HEK293 (cell line): ENCODE data around the gene FUOM.

Experiments used
- KLF1 ChIP-seq: fragments of 450-650 bp; formaldehyde crosslinking; IDR thresholded peaks from 2 replicates; pipeline ENCODE4 v1.5.1; 2016; ENCODE audit warnings: missing biosample characterization, missing genetic modification characterization
- RBAK ChIP-seq: fragments of 450-650 bp; formaldehyde crosslinking; IDR thresholded peaks from 2 replicates; pipeline ENCODE4 v1.5.1; 2016; ENCODE audit warnings: missing biosample characterization, missing genetic modification characterization
- SP3 ChIP-seq: fragments of 450-650 bp; formaldehyde crosslinking; IDR thresholded peaks from 2 replicates; pipeline ENCODE4 v1.5.1; 2016; ENCODE audit warnings: missing biosample characterization, missing genetic modification characterization
- ZBTB1 ChIP-seq: fragments of 450-650 bp; formaldehyde crosslinking; IDR thresholded peaks from 2 replicates; pipeline ENCODE4 v1.5.1; 2016; ENCODE audit warnings: missing biosample characterization, missing genetic modification characterization
- ZBTB17 ChIP-seq: fragments of 450-650 bp; formaldehyde crosslinking; IDR thresholded peaks from 2 replicates; pipeline ENCODE4 v1.5.1; 2016; ENCODE audit warnings: missing biosample characterization, missing genetic modification characterization
- ZBTB20 ChIP-seq: fragments of 450-650 bp; formaldehyde crosslinking; IDR thresholded peaks from 2 replicates; pipeline ENCODE4 v1.5.1; 2016; ENCODE audit warnings: missing biosample characterization, missing genetic modification characterization
- ZBTB7A ChIP-seq: fragments of 450-650 bp; formaldehyde crosslinking; IDR thresholded peaks from 2 replicates; pipeline ENCODE4 v1.5.1; 2016; ENCODE audit warnings: low read depth, missing biosample characterization, missing genetic modification characterization
- ZEB2 ChIP-seq: fragments of 450-650 bp; formaldehyde crosslinking; IDR thresholded peaks from 2 replicates; pipeline ENCODE4 v1.5.1; 2016; ENCODE audit warnings: missing biosample characterization, missing genetic modification characterization
- ZFHX2 ChIP-seq: fragments of 450-650 bp; formaldehyde crosslinking; conservative IDR thresholded peaks from 2 replicates; pipeline ENCODE4 v1.5.1; 2016; ENCODE audit warnings: missing biosample characterization, missing genetic modification characterization
- ZFP69B ChIP-seq: fragments of 450-650 bp; formaldehyde crosslinking; IDR thresholded peaks from 2 replicates; pipeline ENCODE4 v1.5.1; 2016; ENCODE audit warnings: missing biosample characterization, missing genetic modification characterization
- ZNF121 ChIP-seq: fragments of 450-650 bp; formaldehyde crosslinking; IDR thresholded peaks from 2 replicates; pipeline ENCODE4 v1.5.1; 2016; ENCODE audit warnings: missing biosample characterization, missing genetic modification characterization
- ZNF133 ChIP-seq: fragments of 450-650 bp; formaldehyde crosslinking; IDR thresholded peaks from 2 replicates; pipeline ENCODE4 v1.5.1; 2016; ENCODE audit warnings: missing biosample characterization, missing genetic modification characterization
- ZNF335 ChIP-seq: fragments of 450-650 bp; formaldehyde crosslinking; conservative IDR thresholded peaks from 2 replicates; pipeline ENCODE4 v1.5.1; 2016; ENCODE audit warnings: missing biosample characterization, missing genetic modification characterization
- ZNF366 ChIP-seq: fragments of 450-650 bp; formaldehyde crosslinking; conservative IDR thresholded peaks from 2 replicates; pipeline ENCODE4 v1.5.1; 2016; ENCODE audit warnings: missing biosample characterization, missing genetic modification characterization
- ZNF843 ChIP-seq: fragments of 450-650 bp; formaldehyde crosslinking; IDR thresholded peaks from 2 replicates; pipeline ENCODE4 v1.5.1; 2016; ENCODE audit warnings: missing biosample characterization, missing genetic modification characterization
- TF ChIP-seq, protein P1 (sequence below): fragments of 450-650 bp; formaldehyde crosslinking; IDR thresholded peaks from 2 replicates; pipeline ENCODE4 v1.5.1; 2016; ENCODE audit warnings: missing biosample characterization, missing genetic modification characterization
- TF ChIP-seq, protein P2 (sequence below): fragments of 450-650 bp; formaldehyde crosslinking; IDR thresholded peaks from 2 replicates; pipeline ENCODE4 v1.5.1; 2016; ENCODE audit warnings: missing biosample characterization, missing genetic modification characterization
- TF ChIP-seq, protein P3 (sequence below): fragments of 450-650 bp; formaldehyde crosslinking; IDR thresholded peaks from 2 replicates; pipeline ENCODE4 v1.5.1; 2017; ENCODE audit warnings: missing biosample characterization, missing genetic modification characterization
- TF ChIP-seq, protein P4 (sequence below): fragments of 450-650 bp; formaldehyde crosslinking; optimal IDR thresholded peaks from 2 replicates; pipeline ENCODE3; 2016; ENCODE audit warnings: missing biosample characterization, mild to moderate bottlenecking, missing genetic modification characterization
- TF ChIP-seq, protein P5 (sequence below): fragments of 450-650 bp; formaldehyde crosslinking; IDR thresholded peaks from 2 replicates; pipeline ENCODE4 v1.5.1; 2016; ENCODE audit warnings: missing biosample characterization, missing genetic modification characterization
- TF ChIP-seq, protein P6 (sequence below): fragments of 450-650 bp; formaldehyde crosslinking; IDR thresholded peaks from 2 replicates; pipeline ENCODE4 v1.5.1; 2016; ENCODE audit warnings: missing biosample characterization, missing genetic modification characterization
- TF ChIP-seq, protein P7 (sequence below): fragments of 450-650 bp; formaldehyde crosslinking; IDR thresholded peaks from 2 replicates; pipeline ENCODE4 v1.5.1; 2016; ENCODE audit warnings: missing biosample characterization, missing genetic modification characterization, low read depth
- TF ChIP-seq, protein P8 (sequence below): fragments of 450-650 bp; formaldehyde crosslinking; IDR thresholded peaks from 2 replicates; pipeline ENCODE4 v1.5.1; 2016; ENCODE audit warnings: missing biosample characterization, missing genetic modification characterization

The FUOM gene

DNA sequence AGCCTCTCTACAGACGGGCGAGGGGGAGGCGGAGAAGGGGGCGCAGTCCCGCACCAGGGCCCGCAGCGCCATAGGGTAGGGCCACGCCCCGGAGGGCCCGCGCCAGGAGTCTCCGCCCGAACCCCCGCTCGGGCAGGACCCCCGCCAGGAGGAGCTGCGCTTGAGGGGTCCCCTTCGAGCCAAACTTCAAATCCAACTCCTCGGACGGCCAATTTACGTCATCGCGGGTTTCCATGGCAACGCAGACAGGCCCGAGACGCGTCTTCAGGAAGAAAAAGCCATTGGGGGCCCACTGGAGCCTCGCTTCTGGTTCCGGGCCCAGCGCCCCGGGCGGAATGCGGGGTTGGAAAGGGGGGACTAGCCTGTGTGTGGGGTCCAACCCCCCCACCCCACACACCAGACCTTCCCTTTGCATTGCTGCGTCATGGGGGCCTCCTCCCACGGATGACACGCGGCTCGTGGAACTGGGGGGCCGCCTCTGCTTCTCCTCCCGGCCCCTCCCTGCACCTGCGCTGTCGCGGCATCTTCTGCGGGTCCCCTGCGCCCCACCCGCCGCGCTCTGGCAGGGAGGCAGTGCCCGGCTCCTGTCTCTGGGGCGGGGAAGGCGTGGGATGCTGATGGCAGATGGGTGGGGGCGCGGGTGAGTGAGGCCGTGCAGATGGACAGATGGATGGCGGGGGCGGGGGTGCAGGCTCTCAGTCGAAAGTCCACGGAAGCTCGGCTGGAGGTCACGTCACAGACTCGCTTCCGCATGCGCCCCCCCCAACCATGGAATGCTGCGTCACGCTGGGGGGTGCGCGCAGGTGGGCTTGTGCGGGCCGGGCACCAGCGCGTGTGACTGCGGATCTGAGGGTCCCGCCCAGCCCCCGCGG, 22.3 kb downstream of the FUOM start (continued):
- TF ChIP-seq, protein P1, sequence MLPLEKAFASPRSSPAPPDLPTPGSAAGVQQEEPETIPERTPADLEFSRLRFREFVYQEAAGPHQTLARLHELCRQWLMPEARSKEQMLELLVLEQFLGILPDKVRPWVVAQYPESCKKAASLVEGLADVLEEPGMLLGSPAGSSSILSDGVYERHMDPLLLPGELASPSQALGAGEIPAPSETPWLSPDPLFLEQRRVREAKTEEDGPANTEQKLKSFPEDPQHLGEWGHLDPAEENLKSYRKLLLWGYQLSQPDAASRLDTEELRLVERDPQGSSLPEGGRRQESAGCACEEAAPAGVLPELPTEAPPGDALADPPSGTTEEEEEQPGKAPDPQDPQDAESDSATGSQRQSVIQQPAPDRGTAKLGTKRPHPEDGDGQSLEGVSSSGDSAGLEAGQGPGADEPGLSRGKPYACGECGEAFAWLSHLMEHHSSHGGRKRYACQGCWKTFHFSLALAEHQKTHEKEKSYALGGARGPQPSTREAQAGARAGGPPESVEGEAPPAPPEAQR (tag by site-specific recombination), result no peak
- TF ChIP-seq, protein P2, sequence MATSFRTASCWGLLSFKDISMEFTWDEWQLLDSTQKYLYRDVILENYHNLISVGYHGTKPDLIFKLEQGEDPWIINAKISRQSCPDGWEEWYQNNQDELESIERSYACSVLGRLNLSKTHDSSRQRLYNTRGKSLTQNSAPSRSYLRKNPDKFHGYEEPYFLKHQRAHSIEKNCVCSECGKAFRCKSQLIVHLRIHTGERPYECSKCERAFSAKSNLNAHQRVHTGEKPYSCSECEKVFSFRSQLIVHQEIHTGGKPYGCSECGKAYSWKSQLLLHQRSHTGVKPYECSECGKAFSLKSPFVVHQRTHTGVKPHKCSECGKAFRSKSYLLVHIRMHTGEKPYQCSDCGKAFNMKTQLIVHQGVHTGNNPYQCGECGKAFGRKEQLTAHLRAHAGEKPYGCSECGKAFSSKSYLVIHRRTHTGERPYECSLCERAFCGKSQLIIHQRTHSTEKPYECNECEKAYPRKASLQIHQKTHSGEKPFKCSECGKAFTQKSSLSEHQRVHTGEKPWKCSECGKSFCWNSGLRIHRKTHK, result no peak
- TF ChIP-seq ZEB2 (tag by site-specific recombination) (0 out of 2 replicates have a peak, but pooled peaks have one; percentile 24), SP3 (tag by site-specific recombination) (peak; percentile 55), ZBTB17 (tag by site-specific recombination) (peak; percentile 13; the same call in 1 of the 2 replicates), RBAK (no peak), KLF1 (tag by site-specific recombination) (peak; percentile 83), ZNF121 (tag by site-specific recombination) (no peak), ZNF843 (tag by site-specific recombination) (no peak), ZNF133 (tag by site-specific recombination) (no peak), ZBTB20 (tag by site-specific recombination) (peak; percentile 62), ZBTB7A (tag by site-specific recombination) (peak; percentile 87), ZBTB1 (tag by site-specific recombination) (0 out of 2 replicates have a peak, but pooled peaks have one; percentile 32), ZFP69B (tag by site-specific recombination) (peak; percentile 96), ZNF335 (peak; percentile 74), ZFHX2 (tag by site-specific recombination) (peak; percentile 95), ZNF366 (tag by site-specific recombination) (peak; percentile 61)
- TF ChIP-seq, protein P3, sequence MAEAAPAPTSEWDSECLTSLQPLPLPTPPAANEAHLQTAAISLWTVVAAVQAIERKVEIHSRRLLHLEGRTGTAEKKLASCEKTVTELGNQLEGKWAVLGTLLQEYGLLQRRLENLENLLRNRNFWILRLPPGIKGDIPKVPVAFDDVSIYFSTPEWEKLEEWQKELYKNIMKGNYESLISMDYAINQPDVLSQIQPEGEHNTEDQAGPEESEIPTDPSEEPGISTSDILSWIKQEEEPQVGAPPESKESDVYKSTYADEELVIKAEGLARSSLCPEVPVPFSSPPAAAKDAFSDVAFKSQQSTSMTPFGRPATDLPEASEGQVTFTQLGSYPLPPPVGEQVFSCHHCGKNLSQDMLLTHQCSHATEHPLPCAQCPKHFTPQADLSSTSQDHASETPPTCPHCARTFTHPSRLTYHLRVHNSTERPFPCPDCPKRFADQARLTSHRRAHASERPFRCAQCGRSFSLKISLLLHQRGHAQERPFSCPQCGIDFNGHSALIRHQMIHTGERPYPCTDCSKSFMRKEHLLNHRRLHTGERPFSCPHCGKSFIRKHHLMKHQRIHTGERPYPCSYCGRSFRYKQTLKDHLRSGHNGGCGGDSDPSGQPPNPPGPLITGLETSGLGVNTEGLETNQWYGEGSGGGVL (tag by site-specific recombination), result 0 out of 2 replicates have a peak, but pooled peaks have one; percentile 32
- TF ChIP-seq, protein P4, sequence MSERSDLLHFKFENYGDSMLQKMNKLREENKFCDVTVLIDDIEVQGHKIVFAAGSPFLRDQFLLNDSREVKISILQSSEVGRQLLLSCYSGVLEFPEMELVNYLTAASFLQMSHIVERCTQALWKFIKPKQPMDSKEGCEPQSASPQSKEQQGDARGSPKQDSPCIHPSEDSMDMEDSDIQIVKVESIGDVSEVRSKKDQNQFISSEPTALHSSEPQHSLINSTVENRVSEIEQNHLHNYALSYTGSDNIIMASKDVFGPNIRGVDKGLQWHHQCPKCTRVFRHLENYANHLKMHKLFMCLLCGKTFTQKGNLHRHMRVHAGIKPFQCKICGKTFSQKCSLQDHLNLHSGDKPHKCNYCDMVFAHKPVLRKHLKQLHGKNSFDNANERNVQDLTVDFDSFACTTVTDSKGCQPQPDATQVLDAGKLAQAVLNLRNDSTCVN, result peak; percentile 74
- TF ChIP-seq, protein P5, sequence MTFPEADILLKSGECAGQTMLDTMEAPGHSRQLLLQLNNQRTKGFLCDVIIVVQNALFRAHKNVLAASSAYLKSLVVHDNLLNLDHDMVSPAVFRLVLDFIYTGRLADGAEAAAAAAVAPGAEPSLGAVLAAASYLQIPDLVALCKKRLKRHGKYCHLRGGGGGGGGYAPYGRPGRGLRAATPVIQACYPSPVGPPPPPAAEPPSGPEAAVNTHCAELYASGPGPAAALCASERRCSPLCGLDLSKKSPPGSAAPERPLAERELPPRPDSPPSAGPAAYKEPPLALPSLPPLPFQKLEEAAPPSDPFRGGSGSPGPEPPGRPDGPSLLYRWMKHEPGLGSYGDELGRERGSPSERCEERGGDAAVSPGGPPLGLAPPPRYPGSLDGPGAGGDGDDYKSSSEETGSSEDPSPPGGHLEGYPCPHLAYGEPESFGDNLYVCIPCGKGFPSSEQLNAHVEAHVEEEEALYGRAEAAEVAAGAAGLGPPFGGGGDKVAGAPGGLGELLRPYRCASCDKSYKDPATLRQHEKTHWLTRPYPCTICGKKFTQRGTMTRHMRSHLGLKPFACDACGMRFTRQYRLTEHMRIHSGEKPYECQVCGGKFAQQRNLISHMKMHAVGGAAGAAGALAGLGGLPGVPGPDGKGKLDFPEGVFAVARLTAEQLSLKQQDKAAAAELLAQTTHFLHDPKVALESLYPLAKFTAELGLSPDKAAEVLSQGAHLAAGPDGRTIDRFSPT (tag by site-specific recombination), result peak; percentile 33; the same call in 1 of the 2 replicates
- TF ChIP-seq, protein P6, sequence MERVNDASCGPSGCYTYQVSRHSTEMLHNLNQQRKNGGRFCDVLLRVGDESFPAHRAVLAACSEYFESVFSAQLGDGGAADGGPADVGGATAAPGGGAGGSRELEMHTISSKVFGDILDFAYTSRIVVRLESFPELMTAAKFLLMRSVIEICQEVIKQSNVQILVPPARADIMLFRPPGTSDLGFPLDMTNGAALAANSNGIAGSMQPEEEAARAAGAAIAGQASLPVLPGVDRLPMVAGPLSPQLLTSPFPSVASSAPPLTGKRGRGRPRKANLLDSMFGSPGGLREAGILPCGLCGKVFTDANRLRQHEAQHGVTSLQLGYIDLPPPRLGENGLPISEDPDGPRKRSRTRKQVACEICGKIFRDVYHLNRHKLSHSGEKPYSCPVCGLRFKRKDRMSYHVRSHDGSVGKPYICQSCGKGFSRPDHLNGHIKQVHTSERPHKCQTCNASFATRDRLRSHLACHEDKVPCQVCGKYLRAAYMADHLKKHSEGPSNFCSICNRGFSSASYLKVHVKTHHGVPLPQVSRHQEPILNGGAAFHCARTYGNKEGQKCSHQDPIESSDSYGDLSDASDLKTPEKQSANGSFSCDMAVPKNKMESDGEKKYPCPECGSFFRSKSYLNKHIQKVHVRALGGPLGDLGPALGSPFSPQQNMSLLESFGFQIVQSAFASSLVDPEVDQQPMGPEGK (tag by site-specific recombination), result peak; percentile 92
- TF ChIP-seq, protein P7, sequence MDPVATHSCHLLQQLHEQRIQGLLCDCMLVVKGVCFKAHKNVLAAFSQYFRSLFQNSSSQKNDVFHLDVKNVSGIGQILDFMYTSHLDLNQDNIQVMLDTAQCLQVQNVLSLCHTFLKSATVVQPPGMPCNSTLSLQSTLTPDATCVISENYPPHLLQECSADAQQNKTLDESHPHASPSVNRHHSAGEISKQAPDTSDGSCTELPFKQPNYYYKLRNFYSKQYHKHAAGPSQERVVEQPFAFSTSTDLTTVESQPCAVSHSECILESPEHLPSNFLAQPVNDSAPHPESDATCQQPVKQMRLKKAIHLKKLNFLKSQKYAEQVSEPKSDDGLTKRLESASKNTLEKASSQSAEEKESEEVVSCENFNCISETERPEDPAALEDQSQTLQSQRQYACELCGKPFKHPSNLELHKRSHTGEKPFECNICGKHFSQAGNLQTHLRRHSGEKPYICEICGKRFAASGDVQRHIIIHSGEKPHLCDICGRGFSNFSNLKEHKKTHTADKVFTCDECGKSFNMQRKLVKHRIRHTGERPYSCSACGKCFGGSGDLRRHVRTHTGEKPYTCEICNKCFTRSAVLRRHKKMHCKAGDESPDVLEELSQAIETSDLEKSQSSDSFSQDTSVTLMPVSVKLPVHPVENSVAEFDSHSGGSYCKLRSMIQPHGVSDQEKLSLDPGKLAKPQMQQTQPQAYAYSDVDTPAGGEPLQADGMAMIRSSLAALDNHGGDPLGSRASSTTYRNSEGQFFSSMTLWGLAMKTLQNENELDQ (tag by site-specific recombination), result no peak
- TF ChIP-seq, protein P8, sequence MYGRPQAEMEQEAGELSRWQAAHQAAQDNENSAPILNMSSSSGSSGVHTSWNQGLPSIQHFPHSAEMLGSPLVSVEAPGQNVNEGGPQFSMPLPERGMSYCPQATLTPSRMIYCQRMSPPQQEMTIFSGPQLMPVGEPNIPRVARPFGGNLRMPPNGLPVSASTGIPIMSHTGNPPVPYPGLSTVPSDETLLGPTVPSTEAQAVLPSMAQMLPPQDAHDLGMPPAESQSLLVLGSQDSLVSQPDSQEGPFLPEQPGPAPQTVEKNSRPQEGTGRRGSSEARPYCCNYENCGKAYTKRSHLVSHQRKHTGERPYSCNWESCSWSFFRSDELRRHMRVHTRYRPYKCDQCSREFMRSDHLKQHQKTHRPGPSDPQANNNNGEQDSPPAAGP (tag by site-specific recombination), result peak; percentile 57; the same call in 1 of the 2 replicates
